ENCODE results near the gene ZMYND8.

The ZMYND8 gene

GRCh38 chr20:47160992-47161391 lies 195.5 kb downstream of the ZMYND8 start:
- no peak for FAIRE-seq

GRCh38 chr20:47160240-47160639 lies 196.3 kb downstream of the ZMYND8 start:
- no peak for FAIRE-seq

Measured in A204.1 (cell line).